ENCODE data around the gene VDAC2. TPM values are rescaled to one million over a fixed set of nuclear protein-coding genes. Genes with fewer than 3 reads are reported as not detected.

The VDAC2 gene, protein sequence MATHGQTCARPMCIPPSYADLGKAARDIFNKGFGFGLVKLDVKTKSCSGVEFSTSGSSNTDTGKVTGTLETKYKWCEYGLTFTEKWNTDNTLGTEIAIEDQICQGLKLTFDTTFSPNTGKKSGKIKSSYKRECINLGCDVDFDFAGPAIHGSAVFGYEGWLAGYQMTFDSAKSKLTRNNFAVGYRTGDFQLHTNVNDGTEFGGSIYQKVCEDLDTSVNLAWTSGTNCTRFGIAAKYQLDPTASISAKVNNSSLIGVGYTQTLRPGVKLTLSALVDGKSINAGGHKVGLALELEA
- total RNA-seq, result 100 to 1,000 TPM; 125 TPM

DNA sequence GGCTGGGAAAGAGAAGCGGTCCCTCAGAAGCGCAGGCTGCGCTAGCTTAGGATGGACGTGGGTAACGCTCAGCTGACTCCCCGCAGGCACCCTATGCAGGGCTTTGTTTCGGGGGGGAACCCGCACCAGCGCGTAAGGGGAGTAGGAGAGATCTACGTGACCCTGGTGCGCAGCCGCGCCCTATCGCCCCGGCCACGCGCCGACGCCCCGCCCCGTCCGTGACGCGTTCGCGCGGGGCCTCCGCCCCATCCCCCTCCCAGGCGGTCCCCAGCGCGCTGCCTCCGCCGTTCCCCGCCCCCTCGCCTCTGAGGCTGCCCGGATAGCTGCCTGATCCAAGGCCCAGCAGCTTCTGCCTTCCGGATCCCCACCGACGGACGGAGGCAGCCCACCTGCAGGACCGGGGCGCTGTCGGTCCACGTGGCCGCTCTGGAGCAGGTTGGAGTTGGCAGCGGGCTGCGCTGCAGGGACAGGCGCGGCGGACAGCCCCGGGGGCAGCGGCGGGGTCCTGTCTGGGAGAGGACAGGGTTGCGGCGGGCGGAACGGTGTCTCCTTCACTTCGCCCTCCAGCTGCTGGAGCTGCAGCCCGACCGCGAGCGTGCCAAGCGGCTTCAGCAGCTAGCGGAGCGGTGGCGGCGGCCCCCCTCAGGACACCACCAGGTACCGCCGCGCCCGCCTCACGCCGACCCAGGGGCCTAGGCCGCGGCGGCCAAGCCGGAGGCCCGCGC is at the start of gene VDAC2:
Gene VDAC2 (plus strand): TSS at position 515 of the 725 bp plus-strand sequence. CDS start 363 bp downstream, outside the sequence.

GRCh38 chr10:75235375-75236177 is 25.0 kb downstream of the VDAC2 start, which contains the start of gene COMTD1:
TSS of gene COMTD1 (minus strand) at chr10:75235957. CDS start at chr10:75235928, 29 bp downstream.

Other genes starting within 250 kb of the VDAC2 start
- gene SAMD8, start 99.1 kb upstream of the VDAC2 start, total RNA-seq, result 10 to 100 TPM; 13.1 to 13.2 TPM
- 10 to 100 TPM; 38.6 to 41.6 TPM for gene COMTD1, start 25.2 kb downstream of the VDAC2 start, total RNA-seq
- not detected for gene ZNF503, start 191.0 kb downstream of the VDAC2 start, total RNA-seq
- gene LRMDA, start 220.8 kb downstream of the VDAC2 start, total RNA-seq, result not detected

All from activated naive CD4-positive, alpha-beta T cell treated with anti-CD3 and anti-CD28 coated beads, Interleukin-2, amount 10 ng/mL, durations not matched to agents 5 hours and 36 hours (primary cell).